ENCODE results near the gene DBH.

- TF ChIP-seq CTCF (IDR thresholded peaks at IDR 0.05; ENCODE audit: borderline replicate concordance, extremely low read depth, low read length, poor library complexity, severe bottlenecking): no peak
- no peak for TF ChIP-seq EZH2 (IDR thresholded peaks at IDR 0.05; ENCODE audit: borderline replicate concordance, low read depth, low read length, severe bottlenecking)
Measured at GRCh38 chr9:133612051-133612450, 24.1 kb upstream of the DBH start.

Data from DND-41 (cell line).